LNCaP clone FGC (cell line): ENCODE data around the gene CNTN4.

Experiments
- DNase-seq: peaks from one replicate; pipeline ENCODE4 v3.0.0-alpha.2; 2011; ENCODE audit warnings: low read depth
- H3K4me3 ChIP-seq: 2 replicates; pipeline ENCODE4 v1.5.1; 2011; ENCODE audit warnings: mild to moderate bottlenecking, low read depth, low read length, control low read depth
- TF ChIP-seq, protein P1 (sequence below): IDR thresholded peaks from 2 replicates; pipeline ENCODE4 v1.5.1; 2012; ENCODE audit warnings: mild to moderate bottlenecking; ENCODE audit not compliant: control insufficient read depth, insufficient read depth; ENCODE audit errors: extremely low read depth

CNTN4 gene

DNA sequence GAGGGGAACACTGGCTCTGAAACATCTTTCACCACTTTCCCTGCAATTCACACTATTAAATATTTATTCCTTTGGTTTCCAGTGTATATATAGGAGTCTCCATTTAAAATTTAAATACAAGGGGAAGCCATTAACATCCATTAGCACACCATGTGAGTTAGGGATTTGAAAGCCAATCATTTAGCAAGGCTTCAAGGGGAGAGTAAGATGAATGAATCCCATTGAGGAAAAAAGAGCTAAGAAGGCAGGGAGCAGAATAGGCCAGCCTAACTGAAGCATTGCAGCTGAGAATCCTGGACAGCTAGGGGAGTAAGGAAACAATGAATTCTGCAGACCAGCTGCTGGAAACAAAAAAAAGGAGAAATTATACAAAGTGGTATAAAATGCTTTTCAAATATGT, 585.4 kb downstream of the CNTN4 start:
- DNase-seq = no peak
- TF ChIP-seq, protein P1, sequence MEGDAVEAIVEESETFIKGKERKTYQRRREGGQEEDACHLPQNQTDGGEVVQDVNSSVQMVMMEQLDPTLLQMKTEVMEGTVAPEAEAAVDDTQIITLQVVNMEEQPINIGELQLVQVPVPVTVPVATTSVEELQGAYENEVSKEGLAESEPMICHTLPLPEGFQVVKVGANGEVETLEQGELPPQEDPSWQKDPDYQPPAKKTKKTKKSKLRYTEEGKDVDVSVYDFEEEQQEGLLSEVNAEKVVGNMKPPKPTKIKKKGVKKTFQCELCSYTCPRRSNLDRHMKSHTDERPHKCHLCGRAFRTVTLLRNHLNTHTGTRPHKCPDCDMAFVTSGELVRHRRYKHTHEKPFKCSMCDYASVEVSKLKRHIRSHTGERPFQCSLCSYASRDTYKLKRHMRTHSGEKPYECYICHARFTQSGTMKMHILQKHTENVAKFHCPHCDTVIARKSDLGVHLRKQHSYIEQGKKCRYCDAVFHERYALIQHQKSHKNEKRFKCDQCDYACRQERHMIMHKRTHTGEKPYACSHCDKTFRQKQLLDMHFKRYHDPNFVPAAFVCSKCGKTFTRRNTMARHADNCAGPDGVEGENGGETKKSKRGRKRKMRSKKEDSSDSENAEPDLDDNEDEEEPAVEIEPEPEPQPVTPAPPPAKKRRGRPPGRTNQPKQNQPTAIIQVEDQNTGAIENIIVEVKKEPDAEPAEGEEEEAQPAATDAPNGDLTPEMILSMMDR = no peak
- no peak overlapping the region for H3K4me3 ChIP-seq

DNA sequence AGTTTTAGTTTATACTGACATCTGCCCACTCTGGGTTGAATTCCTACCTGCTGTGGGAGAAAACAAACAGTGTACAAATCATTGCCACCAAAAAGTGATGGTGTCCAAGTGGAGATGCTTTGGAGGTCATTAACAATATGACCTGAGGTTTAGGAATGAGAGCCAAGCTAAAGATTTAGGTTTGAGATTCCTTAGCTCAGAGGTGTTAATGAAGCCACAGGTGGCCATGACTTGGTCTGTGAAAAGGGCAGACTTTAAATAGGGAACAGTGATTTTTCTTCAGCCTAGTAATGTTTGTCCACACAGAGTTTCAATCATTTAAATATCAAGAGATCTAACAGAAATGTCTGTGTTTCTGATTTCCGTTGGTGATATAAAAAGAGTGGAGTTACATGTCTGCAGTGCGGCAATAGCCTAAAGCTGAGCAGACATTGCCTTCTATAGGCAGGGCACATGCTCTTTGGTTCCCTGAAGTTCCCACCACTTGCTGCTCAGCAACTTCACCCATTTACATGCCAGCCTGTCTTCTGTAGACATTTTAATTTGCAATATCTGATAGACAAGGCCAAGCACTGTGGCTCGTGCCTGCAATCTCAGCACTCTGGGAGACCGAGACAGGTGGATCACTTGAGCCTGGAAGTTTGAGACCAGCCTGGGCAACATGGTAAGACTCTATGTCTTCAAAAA, 588.3 kb downstream of the CNTN4 start:
- no peak for DNase-seq
- TF ChIP-seq, protein P1 = no peak
- no peak overlapping the region for H3K4me3 ChIP-seq

DNA sequence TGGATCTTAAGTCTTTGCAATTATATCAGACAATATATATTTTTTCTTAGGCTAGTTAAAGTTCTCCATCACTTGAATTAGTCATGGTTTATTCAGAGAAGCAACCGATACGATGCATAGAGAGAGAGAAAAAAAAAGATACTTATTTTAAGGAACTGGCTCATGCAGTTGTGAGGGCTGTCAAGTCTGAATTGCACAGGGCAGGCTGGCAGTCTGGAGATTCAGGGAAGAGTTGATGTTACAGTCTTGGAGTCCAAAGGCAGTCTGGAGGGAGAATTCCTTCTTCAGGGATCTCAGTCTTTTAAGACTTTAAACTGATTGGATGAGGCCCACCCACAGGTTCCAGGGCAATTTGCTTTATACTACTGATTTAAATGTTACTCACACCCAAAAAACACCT, 598.9 kb downstream of the CNTN4 start:
- no peak for DNase-seq
- no peak overlapping the region for H3K4me3 ChIP-seq
- TF ChIP-seq, protein P1 = no peak

DNA sequence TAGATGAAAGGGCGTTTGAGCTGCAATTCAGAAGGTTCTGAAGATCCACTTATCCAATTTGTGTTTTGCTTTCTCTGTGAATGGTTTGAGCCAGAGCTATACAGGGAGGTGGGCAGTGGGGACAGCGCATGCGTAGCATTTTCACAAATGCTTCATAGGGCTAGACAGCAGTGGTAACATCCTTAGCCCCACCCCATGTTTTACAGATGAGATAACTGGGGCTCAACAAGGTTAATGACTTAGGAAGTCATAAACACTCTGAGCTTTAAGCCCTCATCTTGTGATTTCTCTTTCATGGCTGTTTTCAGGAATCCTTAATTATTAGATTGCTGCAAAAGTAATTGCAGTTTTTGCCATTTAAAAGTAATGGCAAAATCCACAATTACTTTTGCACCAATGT, 602.8 kb downstream of the CNTN4 start:
- no peak overlapping the region for H3K4me3 ChIP-seq
- TF ChIP-seq, protein P1 = no peak
- no peak for DNase-seq

DNA sequence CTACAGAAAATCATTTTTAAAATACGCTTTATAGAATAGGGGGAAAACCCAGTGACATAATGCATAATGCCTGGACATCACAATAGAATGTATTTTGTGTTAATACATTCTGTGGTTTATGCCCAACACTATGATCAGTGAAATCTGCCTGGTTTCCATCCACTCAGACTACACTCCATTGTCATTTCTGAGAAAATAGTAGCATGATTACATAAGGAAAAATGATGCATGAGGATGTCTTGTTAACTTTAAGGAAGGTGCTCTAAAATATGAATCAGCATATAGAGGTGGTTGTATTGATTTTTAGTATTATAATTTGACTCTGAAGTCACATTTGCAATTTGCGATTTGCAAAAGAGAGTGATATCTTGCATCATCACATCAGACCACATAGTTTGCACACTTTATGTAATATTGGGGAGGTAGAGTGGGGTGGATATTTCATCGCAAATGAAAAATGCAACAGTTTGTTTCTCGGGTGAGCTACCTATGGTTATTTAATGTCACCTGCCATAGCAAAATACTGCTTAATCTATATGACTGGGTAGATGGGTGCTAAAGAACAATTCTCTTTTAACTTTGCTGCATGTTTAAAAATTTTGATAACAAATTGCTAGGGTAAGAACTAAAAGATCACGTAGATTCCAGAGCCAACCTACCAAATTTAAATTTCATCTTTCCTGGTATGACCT, 607.6 kb downstream of the CNTN4 start:
- DNase-seq = no peak
- no peak overlapping the region for H3K4me3 ChIP-seq
- TF ChIP-seq, protein P1 = no peak

DNA sequence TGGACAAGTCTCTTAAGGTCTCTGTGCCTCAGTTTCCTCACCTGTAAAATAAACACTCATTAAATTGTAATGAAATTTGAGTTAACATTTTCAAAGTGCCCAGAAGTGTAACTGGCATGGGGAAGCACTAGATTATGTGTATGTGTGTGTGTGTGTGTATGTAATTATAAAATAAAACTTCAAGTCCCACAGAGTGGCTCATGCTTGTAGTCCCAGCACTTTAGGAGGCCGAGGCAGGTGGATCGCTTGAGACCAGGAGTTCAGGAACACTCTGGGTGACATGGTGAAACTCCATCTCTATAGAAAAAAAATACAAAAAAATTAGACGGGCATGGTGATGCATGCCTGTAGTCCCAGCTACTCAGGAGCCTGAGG, 608.2 kb downstream of the CNTN4 start:
- no peak for DNase-seq
- TF ChIP-seq, protein P1 = no peak
- H3K4me3 ChIP-seq = no peak overlapping the region

DNA sequence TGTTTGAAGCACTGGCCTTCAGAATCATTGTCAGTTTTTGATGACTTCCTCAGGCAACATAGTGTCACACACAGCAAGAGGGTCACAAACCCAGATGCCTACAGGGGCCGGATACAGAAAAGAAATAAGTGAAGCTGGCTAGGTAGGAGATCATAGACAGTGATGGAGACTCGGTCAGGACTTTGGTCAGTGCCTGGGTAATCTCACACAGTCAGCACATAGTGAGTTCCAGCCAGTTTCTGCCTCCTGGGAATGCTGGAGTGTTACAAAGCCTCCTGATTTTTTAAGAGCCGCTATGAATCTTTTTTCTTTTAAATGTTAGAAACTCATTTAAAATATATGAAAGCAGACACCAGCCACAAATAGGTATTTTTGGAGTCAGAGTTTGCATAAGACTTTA, 612.4 kb downstream of the CNTN4 start:
- no peak overlapping the region for H3K4me3 ChIP-seq
- no peak for DNase-seq
- TF ChIP-seq, protein P1 = no peak
